Tibial nerve (tissue), 4 donors: Measurements from ENCODE around the gene ROCK2. TPM values are rescaled to one million over a fixed set of nuclear protein-coding genes. Genes with fewer than 3 reads are reported as not detected.

Source experiments
- DNase-seq, 2 donors: peaks; one replicate each; pipeline ENCODE4 v3.0.0-alpha.2; 2019; ENCODE audit warnings: low spot score in 2 of 2
- H3K27ac ChIP-seq, 4 donors: fragments of 200-600 bp; sonication (generic) in 3 of 4; one replicate each; pipeline ENCODE4 v1.5.1; 2017 to 2019; ENCODE audit warnings: mild to moderate bottlenecking in 1 of 4
- H3K27me3 ChIP-seq, 2 donors: fragments of 200-600 bp; sonication (generic) in 1 of 2; one replicate each; pipeline versions ENCODE4 v1.5.1 to v1.6.0; 2017 to 2019
- H3K36me3 ChIP-seq, 3 donors: fragments of 200-600 bp; sonication (generic); one replicate each; pipeline ENCODE4 v1.5.1; 2018 to 2019
- H3K4me1 ChIP-seq, 4 donors: fragments of 200-600 bp; sonication (generic) in 3 of 4; one replicate each; pipeline ENCODE4 v1.5.1; 2017 to 2019
- H3K4me3 ChIP-seq, 4 donors: fragments of 200-600 bp; sonication (generic) in 3 of 4; one replicate each; pipeline ENCODE4 v1.5.1; 2017 to 2019; ENCODE audit warnings: mild to moderate bottlenecking in 1 of 4, moderate library complexity in 1 of 4
- H3K9me3 ChIP-seq, 4 donors: fragments of 200-600 bp; sonication (generic) in 3 of 4; one replicate each; pipeline ENCODE4 v1.5.1; 2017 to 2019
- CTCF ChIP-seq, 5 experiments: fragments of 200-600 bp in 3 of 5; fragments of 450-650 bp in 2 of 5; sonication (generic) in 3 of 5; IDR thresholded peaks; one replicate each; pipeline ENCODE4 v1.5.1; 2016 to 2019; ENCODE audit warnings: antibody characterized with exemption in 5 of 5, mild to moderate bottlenecking in 3 of 5, moderate library complexity in 2 of 5
- EP300 ChIP-seq, 2 donors: sonication (generic); formaldehyde crosslinking; IDR thresholded peaks; one replicate each; pipeline ENCODE4 v1.6.1; 2017; ENCODE audit warnings: antibody characterized with exemption in 2 of 2, mild to moderate bottlenecking in 1 of 2
- POLR2A ChIP-seq, 2 donors: fragments of 450-650 bp; IDR thresholded peaks; one replicate each; pipeline ENCODE4 v1.6.1; 2017; ENCODE audit warnings: antibody characterized with exemption in 2 of 2, mild to moderate bottlenecking in 2 of 2, moderate library complexity in 2 of 2
- WGBS, 2 donors: methylation state at CpG; one replicate each; pipeline ENCODE4 v1.1.5; 2018; 5-methylcytosine and 5-hydroxymethylcytosine counted together
- total RNA-seq, 4 donors: library from RNA; depleted of rRNA; stranded (reverse); fragments of >200 nt; gene quantifications; one replicate each; pipeline ENCODE4 v1.1.0, GENCODE V29; 2016

The ROCK2 gene
- total RNA-seq, 4 donors from 2014 or later, result 56.4 to 81.6 (median 60.7) TPM

- Histone ChIP-seq H3K4me3 (no peak overlapping the region), H3K4me1 (peaks cover 0 to 7% (median 0%) of the 10 kb centered on the region in 4 donors), H3K36me3 (peaks cover 0 to 29% (median 0%) of the 10 kb centered on the region in 3 donors), H3K9me3 (no peaks in the 10 kb centered on the region), H3K27me3 (no peaks in the 10 kb centered on the region), H3K27ac (no peak overlapping the region)
- TF ChIP-seq CTCF (IDR thresholded peaks at IDR 0.05) (no peak), EP300 (IDR thresholded peaks at IDR 0.05) (no peak), POLR2A (IDR thresholded peaks at IDR 0.05) (no peak)
- no peak for DNase-seq
Measured at GRCh38 chr2:11278219-11278618, 66.2 kb downstream of the ROCK2 start.

- H3K36me3 ChIP-seq, result peaks cover 0 to 24% (median 0%) of the 10 kb centered on the region in 3 donors
- DNase-seq, result no peak
- WGBS, 2 donors, result 71 to 74% methylated on average over 6 of the region's 6 CpGs
- H3K4me3 ChIP-seq, result no peak overlapping the region
- H3K4me1 ChIP-seq, result peaks cover 0 to 7% (median 0%) of the 10 kb centered on the region in 4 donors
- no peaks in the 10 kb centered on the region for H3K9me3 ChIP-seq
- H3K27ac ChIP-seq, result no peak overlapping the region
- TF ChIP-seq EP300 (IDR thresholded peaks at IDR 0.05), result no peak
- TF ChIP-seq CTCF (IDR thresholded peaks at IDR 0.05), result no peak
- TF ChIP-seq POLR2A (IDR thresholded peaks at IDR 0.05), result no peak
- H3K27me3 ChIP-seq, result no peaks in the 10 kb centered on the region
Measured at GRCh38 chr2:11275910-11276309, 68.5 kb downstream of the ROCK2 start.

DNA sequence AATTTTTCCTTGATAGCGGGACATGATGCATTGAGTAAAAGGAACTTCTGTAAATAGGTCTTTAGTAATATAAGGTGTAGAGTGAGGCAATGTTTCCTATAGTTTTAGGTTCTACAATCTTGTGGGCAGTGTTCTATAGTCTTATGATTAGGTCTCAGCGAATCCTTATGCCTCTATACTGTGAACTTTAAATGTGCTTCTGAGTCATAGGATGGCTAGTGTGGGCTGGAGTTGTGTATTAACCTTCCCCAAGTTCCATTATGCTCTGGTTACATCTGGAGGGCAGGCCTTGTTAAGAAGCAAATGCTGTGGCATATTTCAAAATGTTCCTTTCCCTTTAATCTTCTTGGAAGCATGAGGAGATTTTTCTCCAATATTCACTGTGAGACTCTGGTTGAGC, 73.5 kb downstream of the ROCK2 start:
- TF ChIP-seq EP300 (IDR thresholded peaks at IDR 0.05), result no peak
- no peak for TF ChIP-seq CTCF (IDR thresholded peaks at IDR 0.05)
- no peak for TF ChIP-seq POLR2A (IDR thresholded peaks at IDR 0.05)
- 90 to 94% methylated on average over 2 of the region's 2 CpGs for WGBS, 2 donors
- Histone ChIP-seq H3K9me3 (no peaks in the 10 kb centered on the region), H3K4me1 (peaks cover 0 to 2% (median 0%) of the 10 kb centered on the region in 4 donors), H3K36me3 (peaks cover 0 to 12% (median 0%) of the 10 kb centered on the region in 3 donors), H3K27ac (no peak overlapping the region), H3K4me3 (no peak overlapping the region), H3K27me3 (no peaks in the 10 kb centered on the region)
- no peak for DNase-seq

DNA sequence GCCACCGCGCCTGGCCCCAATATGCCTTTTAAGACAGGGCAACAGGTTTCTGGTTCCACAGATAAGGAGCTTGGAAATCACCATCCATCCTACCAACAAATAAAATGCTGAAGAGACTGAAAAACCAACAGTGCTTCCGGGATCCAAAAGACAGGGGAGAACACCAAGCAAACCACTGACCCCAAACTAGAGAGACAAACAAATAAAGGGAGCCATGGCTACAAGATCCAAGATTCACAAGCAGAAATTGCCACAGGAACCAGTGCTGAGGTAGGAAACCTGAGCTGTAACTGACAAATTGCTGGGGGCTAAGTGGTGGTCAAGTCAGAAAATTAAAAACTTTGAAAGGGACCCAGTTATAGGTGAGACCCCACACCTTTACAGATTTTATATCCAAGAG, 76.5 kb downstream of the ROCK2 start:
- H3K27me3 ChIP-seq, result no peaks in the 10 kb centered on the region
- H3K36me3 ChIP-seq, result peaks cover 0 to 8% (median 0%) of the 10 kb centered on the region in 3 donors
- no peaks in the 10 kb centered on the region for H3K9me3 ChIP-seq
- no peaks in the 10 kb centered on the region for H3K4me1 ChIP-seq
- no peak for DNase-seq
- 96 to 100% methylated on average over 3 of the region's 3 CpGs for WGBS, 2 donors
- no peak overlapping the region for H3K4me3 ChIP-seq
- TF ChIP-seq POLR2A (IDR thresholded peaks at IDR 0.05), result no peak
- TF ChIP-seq EP300 (IDR thresholded peaks at IDR 0.05), result no peak
- no peak for TF ChIP-seq CTCF (IDR thresholded peaks at IDR 0.05)
- H3K27ac ChIP-seq, result no peak overlapping the region

DNA sequence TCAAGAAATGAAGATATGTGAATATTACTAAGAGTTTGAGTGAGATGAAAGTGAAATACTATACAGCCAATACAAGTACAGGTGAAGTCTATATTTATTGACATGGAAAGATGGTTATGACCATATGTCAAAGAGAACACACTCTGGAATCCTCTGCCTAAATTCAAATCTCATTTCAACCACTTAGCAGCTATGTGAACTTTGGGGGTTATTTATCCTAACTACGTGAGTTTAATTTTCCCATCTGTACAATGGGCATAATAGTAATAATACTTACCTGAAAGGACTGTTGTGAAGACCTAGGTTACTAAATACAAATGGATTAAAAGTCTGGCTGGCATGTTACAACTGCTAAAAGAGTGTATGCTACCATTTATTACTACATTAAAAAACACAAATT, 79.6 kb downstream of the ROCK2 start:
- 93 to 100% methylated on average over 1 of the region's 1 CpG for WGBS, 2 donors
- Histone ChIP-seq H3K36me3 (no peaks in the 10 kb centered on the region), H3K4me3 (no peak overlapping the region), H3K9me3 (no peaks in the 10 kb centered on the region), H3K27me3 (no peaks in the 10 kb centered on the region), H3K27ac (no peak overlapping the region), H3K4me1 (no peaks in the 10 kb centered on the region)
- no peak for DNase-seq
- TF ChIP-seq EP300 (IDR thresholded peaks at IDR 0.05), result no peak
- TF ChIP-seq POLR2A (IDR thresholded peaks at IDR 0.05), result no peak
- TF ChIP-seq CTCF (IDR thresholded peaks at IDR 0.05), result no peak
